Suppressor macrophage treated with lipopolysaccharide for 4 hours (primary cell): ENCODE data around the gene SDC3.

Experiments
- DNase-seq: peaks from one replicate; pipeline ENCODE4 v3.0.0-alpha.2; 2020

The SDC3 gene

DNA sequence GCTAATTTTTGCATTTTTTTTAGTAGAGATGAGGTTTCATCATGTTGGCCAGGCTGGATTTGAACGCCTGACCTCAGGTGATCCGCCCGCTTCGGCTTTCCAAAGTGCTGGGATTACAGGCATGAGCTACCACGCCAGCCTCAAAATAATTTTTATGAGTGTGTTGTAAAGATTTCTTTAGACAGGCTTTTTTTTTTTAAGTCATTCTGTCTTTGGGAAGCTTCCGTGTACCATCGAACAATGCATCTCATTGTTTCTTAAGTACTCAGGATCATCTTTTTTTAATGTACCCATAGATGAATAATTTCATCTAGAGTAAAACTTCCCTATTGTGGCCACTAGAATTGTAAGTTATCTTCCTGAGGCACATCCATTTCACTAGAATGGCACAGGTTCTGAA, 19.6 kb upstream of the SDC3 start:
- no peak for DNase-seq

DNA sequence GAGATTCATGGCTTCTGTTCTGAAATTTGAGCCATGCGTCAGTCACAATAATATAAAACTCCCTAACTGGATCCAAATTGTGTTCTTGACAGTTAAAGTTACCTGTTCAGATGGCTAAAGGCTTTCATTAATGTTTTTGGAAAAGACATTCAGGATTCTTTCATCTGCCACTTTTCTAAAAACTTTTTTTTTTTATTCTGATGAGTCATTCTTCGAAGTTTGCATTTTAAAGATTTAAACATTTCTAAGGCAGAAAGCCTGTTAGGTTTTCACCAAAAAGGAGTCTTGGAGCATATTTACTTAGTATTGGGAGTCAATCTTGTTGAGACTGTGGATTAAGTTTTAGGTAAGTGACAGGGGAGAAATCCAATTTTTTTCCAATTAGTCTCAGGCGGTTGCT, 18.9 kb upstream of the SDC3 start:
- DNase-seq, result no peak

DNA sequence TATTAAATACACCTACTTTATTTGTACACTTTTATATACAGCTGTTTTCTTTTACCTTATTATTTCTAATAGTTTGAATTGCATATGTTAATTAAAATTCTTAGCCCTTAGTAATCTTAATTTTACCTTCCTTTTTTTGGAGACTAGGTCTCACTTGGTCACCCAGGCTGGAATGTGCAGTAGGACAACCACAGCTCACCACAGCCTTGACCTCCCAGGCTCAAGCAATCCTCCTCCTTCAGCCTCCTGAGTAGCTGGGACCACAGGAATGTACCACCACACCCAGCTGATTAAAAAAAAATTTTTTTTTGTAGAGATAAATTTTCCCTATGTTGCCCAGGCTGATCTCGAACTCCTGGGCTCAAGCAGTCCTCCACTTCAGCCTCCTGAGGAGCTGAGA, 15.0 kb upstream of the SDC3 start:
- no peak for DNase-seq

DNA sequence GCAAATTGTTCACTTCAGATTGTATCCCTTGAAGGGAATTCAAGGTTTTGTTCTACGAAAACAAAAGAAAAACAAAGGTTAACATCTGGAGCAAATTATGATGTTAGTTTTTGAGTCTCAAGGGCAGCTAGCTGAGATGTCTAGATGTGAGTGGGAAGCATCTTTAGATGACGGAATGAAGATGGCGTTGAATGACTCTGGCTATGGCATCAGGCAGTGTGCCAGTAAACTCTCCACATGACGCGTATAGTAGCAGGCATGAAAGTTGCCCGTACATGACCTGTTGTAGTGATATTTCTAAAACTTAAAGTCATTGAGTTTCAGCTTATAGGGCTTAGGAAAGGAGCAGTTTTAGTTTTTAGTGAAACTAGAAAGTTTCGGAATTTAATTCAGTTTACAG, 12.3 kb upstream of the SDC3 start:
- DNase-seq, result no peak

DNA sequence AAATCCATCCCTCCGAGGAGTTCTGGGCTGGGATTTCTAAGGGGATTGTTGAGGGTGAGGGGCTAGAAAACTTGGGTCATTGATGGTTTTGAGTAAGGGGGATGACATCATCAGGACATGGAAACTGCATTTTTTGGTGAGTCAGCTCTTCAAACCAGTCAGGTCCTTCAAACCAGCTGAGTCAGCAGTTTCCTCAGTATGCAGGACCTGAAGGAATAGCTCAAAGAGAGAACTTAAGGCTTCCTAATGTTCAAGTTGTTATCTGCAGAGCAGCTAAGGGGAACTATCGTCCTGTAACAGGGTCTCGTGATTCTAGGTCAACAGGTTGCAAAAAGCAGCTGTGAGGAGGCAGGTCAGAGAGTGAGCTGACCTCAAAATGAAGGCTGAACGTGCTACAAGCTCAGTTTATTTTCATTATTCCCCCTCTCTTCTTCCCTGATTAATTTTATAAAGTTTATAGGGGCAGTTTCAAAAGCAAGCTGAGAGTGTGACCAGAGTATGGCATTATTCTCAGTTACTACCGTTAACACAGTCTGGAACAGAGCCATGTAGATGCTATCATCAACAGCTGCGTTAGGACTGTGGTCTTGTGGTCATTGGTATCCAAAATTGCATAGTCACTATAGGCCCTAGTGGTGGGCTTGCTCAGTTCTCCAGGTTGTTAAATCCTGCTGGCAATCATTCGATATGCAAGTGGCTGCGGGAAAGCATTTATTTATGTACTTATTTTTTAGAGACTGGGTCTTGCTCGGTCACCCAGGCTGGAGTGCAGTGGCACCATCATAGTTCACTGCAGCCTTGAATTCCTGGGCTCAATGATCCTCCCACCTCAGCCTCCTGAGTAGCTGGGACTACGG, 10.7 kb upstream of the SDC3 start:
- DNase-seq, result peak; percentile 82

DNA sequence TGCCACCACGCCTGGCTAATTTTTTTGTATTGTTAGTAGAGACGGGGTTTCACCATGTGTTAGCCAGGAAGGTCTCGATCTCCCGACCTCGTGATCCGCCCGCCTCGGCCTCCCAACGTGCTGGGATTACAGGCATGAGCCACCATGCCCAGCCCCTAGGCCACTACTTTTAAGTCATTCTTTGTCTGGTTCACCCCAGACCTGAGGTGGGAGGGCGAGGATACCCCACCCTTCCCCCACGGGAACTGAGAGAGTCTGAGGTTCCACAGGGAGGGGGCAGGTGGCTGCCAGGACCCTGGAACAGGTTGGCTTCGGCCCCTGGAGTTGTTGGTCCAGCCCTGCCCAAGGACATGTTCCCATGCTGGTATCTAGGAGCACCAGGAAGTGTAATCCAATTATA, 7.7 kb upstream of the SDC3 start:
- no peak for DNase-seq

DNA sequence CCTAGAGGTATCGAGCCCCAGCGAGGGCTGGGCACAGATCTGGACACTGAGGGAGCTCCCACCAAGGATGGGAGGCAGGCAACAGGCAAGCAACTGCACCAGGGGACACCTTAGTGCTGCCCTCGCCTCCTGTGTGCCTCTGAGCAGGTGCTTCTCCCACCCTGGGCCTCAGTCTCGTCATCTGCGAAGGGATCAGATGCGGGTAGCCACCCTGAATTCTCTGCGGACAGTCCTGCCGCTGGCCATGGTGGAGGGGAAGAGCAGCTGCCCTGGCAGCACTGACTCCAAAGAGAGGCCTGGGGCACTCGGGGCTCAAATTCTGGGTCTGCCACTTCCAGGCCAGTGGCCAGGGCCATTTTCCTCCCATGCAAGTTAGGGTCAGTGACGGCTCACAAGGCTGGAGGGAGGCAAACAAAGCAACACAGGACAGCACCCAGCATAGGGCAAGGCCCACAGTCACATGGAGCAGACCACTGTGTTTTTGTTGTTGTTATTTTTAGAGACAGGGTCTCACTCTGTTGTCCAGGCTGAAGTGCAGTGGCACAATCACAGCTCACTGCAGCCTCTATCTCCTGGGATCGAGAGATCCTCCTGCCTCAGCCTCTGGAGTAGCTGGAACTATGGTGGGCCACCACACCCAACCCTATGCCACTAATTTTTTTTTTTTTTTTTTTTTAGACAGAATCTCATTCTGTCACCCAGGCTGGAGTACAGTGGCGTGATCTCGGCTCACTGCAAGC, 7.1 kb upstream of the SDC3 start:
- no peak for DNase-seq

DNA sequence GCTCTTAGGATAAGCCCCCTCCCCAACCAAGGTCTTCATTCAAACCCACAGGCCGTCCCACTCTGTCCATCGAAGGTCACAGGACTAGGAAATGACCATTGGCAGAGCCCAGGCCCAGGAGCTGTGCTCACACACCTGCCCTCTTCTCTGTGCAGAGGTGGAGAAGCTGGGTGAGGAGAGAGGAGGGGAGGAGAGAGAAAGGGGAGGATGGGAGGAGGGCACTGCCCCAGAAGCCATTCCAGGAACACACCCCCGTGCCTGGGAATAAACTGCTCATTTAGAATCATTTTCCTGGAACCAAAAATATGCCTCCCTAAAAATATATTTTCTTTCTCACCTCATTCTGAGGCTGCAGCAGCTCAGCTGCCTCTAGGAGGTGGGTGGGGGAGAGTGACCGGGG, 6.4 kb upstream of the SDC3 start:
- DNase-seq, result no peak

DNA sequence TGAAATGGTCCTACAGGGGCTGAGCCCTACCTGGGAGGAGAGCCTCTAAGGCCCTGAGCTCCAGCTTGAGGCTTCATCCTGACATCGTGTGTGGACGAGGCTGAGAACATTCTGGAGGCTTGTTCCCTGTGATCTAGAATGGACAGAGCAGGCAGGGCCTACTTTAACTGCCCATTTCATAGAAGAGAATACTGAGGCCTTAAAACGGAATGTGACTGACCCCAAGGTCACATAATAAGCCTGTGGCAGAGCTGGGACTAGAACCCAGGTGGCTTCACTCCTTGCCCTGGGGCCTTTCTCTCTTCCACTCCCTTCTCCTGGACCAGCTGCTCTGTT, 6.0 kb upstream of the SDC3 start:
- DNase-seq, result no peak

DNA sequence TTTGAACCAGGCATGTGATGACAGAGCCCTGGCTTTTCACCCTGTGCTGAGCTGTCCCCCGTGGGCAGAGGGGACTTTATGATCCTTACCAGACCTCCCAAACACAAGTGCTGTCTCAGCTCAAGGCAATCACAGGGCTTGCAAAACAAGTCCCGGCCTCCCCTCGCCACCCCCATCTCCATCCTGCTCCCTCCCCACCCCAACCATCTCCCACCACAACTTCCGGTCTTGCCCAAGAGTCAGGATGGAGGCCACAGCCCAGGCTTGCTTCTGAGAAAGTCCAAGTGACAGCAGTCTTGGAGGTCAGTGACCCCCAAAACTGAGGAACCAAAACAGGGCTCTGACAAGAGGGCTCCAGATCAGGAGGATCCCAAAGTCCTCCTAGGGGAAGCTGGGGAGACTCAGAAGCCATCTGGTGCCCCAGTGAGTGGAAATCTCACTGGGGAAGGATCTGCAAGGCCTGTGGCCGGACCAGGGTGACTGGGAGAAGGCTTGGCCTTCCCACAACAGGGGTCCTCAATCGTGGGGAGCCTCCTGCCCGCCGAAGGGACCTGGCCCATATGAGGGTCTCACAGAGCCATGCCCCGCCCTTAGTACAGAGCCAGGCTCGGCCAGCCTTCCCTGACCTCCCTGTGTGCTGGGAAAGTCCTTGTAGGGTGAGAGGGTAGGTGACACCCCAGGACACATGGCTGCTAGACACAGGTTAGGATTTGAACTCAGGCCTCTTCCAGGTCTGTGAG, 4.5 kb upstream of the SDC3 start:
- DNase-seq, result peak; percentile 89

DNA sequence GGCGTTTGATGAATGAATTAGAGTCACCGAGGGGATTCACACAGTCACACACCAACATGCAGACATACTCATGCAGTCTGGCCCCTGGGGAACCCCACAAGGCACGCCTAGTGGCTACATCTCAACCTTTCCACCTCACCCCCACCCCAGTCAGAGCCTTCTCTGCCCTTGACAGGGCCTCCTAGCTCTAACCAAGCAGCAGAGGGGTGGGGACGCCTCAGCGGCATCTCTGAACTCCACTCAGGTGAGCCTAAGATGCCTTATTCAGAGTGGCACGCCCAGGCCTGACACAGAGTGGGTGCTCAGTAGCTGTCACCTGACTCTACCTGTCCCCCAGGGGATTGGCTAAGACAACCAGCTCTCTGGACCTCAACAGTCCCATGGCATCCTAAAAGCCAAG, 3.7 kb upstream of the SDC3 start:
- no peak for DNase-seq

DNA sequence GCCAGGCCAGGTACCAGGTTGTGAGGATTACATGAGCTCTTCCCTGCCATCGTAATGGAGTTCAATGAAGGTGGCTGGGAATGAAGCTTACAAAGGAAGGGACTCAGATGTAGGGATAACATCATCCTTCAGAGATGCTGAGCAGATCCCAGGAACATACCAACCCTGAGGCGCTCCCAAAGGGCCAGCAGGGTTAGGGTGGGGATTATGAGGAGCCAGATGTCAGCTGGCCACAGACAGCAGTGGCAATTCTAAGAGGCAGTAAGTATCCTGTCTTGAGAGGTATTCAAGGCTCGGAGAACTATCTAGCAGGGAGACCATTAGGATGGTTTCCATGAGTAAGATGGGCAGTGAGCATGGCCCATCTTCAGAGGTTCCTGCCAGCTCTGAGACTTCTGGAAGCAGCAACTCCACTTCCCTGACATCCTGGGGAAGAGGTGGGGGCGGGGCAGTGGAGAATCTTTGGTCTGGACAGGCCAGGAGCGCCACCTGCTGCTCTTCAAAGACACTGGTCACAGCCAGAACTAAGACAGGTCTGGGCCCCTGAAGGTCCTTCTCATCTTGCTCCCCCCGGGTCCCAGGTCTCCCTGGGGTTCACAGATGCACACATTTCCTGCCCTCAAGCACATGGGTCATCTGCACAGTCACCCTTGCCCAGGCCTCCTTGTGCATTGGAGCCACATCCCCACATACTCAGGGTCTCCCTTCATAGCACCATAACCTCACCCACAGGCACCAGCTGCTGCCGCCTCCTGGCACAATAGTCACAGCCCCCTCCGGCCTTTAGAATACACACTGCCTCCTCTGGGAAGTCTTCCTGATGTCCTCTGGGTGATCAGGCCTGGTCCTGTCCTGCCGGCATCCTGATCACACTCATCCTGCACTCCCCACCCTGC, 2.7 kb upstream of the SDC3 start:
- DNase-seq, result peak; percentile 85

DNA sequence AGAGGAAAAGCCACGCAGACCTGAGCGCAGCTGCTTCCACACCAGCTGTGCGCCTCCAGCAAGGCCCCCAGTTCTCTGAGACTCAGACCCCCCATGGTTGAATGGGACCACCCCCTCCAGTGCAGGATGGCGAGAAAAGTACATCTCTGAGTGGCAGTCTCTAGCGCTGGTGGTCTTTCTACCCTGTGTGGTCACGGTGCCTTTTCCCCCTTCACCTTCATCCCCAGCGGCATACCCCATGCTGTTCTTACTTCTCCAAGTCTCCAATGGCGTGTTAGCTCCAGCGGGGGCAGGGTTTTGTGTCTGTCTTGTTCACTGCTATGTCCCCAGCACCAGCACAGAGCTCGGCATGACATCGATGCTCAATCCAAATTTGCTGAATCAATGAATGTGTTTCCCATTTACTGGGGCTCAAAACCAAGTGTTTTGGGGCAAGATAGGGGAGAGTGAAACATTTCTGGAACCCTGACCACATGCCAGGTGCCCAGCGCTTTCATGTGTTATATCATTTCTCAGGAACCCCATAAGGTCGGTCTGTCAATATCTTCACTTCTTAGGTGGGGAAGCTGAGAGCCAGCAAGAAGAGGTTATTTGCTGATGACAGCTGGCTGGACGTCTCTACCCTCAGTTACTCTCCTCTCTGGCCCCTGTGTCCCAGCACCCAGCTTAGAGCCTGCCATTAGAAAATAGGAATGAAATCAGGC, 959 bp upstream of the SDC3 start:
- DNase-seq, result no peak

DNA sequence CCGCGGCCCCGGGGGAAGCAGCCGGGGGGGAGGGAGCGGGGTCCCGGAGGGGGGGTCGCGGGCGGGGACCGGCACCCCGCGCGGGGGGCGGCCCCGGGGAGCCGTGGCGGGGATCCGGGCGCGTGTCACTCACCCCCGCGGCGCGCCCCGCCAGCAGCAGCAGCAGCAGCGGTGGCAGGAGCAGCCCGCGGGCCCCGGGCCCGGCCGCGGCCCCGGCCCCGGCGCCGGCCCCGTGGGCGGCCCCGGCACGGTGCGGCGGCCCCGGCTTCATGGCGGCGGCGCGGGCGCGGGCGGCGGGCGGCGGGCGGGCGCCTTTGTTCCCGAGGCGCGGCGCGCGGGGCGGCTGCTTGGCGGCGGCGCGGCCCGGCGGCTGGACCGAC, 252 bp downstream of the SDC3 start:
- no peak for DNase-seq

DNA sequence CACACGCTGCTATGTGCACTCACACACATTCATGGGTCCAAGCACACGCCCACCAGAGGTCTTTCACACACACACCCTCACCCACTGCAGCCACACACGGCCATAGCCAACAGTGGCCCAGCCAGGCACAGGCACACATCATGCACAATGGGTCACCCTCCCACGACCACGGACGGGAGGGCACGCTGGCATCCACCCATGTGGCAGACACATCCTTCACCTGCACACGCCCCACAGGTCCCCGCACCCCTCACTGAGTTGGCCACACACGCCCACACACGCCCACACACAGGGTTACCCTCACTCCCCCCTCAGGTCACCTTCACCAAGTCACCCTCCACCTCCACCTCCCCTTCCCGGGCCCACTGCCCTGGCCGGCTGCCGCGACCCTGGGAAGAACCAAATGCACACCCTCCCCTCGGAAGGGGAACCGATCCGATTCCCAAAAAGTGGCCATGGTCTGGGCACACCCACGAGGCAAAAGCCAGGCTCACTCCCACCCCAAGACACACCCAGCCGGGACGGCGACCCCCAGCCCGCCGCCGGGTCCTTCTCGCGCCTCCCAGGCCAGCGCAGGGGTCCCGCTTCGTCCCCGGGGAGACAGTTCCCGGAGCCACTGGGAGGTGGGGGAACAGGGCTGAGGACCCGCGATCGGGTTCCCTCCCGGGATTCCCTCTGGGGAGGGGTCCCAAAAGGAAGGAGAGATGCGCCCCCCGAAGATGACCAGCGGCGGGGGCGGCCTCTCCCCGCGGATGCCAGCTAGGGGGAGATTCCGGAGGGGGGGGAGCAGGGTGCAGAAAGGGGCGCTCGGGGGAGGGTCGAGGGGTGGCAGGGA, 860 bp downstream of the SDC3 start:
- no peak for DNase-seq

DNA sequence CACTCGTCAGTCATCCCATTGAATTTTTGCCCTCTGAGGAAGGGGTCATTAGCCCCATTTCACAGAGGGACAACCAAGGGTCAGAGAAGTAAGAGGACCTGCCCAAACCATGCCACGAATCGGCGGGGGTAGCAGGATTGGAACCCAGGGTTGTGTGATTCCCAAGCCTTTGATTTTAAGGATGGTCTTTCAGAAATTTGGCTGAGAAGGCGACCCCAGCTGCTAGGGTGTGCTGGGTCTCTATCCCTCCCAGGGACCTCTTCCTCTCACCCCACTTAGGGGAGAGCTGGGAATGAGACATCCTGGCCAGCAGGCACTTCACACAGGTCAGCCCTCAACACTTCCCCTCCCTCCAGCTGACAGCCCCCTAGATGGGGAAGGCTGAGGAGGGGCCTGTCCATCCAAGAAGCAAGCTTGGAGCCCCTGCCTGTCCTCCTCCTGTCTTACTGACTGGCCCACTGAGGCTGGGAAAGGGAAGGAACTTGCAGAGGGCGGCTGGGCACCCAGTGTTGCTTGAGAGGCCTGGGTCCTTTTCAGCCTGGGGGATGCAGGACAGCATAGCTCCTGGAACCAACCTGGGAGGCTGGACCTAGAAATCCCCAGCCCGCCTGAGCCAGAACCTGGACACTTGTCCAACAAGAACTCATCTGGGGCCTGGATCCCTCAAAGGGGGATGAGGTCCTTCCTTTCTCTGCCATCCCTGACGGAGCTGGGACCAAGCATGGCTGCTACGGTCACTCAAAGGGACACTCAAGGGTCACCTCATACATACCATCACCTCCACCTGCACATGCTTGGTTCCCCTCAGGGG, 1.7 kb downstream of the SDC3 start:
- no peak for DNase-seq

DNA sequence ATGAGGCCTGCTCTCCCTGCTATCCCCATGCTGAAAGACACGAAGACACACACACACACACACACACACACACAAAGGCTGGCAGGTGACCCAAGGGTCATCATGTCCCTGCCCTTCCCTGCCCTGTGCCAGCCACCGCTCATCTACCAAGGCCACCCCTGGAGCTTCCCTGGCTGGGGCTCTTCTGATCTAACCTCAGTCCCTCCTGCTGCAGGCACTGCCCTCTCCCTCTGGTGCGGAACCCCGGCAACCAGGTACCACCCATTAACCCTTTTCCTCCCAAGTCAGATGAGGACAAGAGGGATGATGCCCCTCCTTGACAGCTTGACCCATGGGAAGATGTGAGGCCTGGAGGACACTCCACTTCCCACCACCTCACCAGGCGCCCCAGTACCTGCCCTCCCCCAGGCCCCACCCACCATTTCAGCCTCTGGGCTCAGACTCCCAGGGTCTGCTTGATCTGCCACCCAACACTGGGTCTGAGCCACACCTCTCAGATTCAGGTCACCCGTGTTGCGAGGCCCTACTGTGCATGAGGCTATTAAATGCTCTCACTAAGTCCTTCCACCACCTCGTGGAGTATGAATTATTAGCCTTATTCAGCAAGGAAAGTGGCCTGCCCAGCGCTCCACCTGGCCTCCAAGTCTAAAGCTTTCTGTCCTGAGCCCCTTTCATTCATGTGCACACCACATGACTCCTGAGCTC, 2.5 kb downstream of the SDC3 start:
- no peak for DNase-seq

DNA sequence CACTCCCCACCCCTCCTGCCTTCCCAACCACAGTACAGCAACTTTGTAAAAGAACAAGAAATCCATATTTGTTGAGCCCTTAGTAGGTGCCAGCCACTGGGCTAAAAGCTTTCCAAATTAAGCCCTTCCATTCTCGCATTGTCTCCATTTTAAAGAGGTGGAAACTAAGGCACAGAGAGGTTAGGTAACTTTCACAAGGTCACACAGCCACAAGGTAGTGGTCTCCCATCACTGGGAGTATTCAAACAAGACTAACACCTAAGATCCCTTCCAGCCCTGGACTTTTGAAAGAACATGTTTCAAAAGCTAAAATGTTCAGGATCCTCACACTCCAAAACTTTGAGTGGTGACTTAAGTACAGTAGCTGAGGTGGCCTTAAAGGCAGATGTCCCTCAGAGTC, 3.2 kb downstream of the SDC3 start:
- DNase-seq, result no peak

DNA sequence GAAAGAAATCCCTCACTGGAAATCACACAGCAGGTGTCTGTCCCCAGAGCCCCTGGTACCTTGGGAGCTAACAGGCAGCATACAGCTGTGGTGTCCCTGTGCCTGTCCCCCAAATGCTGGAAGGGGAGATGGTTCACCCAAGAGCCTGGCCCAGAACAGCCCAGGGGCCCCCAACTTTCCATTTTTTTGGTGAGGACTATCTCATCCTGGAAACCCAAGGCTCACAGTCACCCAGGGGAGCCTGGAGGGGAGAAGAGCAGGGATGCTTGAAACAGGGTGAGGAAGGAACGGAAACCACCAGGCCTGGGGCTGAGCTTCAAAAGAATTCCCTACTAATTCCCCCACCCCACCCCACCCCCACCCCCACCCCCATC, 3.6 kb downstream of the SDC3 start:
- no peak for DNase-seq
